ENCODE results near the gene SLC4A4.

GRCh38 chr4:71616168-71616811 is 277.5 kb downstream of the SLC4A4 start:
- TF ChIP-seq CTCF (IDR thresholded peaks at IDR 0.05): no peak
- TF ChIP-seq POLR2AphosphoS5 (IDR thresholded peaks at IDR 0.05): no peak
- TF ChIP-seq POLR2A (IDR thresholded peaks at IDR 0.05): no peak

All from suprapubic skin (tissue), 4 donors.